Occipital lobe (tissue), 2 donors: ENCODE results near the gene UBXN6. TPM values are rescaled to one million over a fixed set of nuclear protein-coding genes. Genes with fewer than 3 reads are reported as not detected.
A peak's percentile ranks its signal among the peaks of the same experiment; 100 is the strongest.

Experiments
- DNase-seq: peaks from one replicate; lab custom pipeline; 2025; lab: John Stamatoyannopoulos, UW
- total RNA-seq: library from RNA; depleted of rRNA; stranded (reverse); fragments of >200 nt; gene quantifications from one replicate; pipeline ENCODE4 v1.2.3, GENCODE V29; 2014

UBXN6 gene, protein sequence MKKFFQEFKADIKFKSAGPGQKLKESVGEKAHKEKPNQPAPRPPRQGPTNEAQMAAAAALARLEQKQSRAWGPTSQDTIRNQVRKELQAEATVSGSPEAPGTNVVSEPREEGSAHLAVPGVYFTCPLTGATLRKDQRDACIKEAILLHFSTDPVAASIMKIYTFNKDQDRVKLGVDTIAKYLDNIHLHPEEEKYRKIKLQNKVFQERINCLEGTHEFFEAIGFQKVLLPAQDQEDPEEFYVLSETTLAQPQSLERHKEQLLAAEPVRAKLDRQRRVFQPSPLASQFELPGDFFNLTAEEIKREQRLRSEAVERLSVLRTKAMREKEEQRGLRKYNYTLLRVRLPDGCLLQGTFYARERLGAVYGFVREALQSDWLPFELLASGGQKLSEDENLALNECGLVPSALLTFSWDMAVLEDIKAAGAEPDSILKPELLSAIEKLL
- 54.7 TPM for total RNA-seq

DNA sequence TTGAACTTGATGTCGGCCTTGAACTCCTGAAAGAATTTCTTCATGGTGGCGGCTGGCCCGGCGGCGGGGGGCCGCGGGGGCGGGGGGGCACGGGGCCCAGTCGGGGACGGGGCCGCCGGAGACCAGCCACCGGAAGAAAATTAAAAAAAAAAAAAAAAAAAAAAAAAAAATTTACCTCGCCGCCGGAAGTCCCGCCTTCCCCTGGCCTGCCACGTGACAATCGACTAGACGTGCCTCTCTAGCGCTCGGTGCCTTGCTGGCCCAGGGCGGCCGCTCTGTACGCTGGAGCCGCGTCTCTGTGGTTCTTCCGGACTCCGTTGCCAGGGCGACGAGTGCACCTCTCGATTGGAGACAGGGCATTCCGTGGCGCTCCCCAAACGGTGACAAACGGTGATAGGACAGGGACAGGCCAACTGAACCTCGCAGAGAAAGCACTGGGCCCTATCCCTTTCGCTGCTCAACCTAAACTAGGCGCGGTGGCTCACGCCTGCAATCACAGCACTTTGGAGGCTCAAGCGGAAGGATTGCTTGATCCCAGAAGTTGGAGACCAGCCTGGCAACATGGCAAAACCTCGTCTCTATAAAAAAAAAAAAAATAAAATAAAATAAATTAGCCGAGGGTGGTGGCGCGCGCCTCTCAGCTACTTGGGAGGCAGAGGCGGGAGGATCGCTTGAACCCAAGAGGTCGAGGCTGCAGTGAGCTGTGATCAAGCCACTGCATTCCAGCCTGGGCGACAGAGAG, at the start of gene UBXN6:
UBXN6 (minus strand) TSS at position 141 of the 742 bp plus-strand sequence; CDS start at position 44, 97 bp downstream.
- peak; percentile 97 for DNase-seq

DNA sequence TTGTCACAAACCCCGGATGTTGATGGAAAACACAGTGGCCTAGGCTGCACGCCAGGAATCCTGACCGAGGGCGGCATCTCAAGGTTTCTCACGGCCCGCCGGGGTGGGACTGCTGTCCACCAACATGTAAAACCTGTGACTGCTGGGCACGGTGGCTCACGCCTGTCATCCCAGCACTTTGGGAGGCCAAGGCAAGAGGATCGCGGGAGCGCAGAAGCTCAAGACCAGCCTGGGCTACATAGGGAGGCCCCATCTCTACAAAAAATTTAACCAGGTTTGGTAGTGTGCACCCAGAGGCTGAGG, 49.5 kb upstream of the UBXN6 start:
- no peak for DNase-seq

DNA sequence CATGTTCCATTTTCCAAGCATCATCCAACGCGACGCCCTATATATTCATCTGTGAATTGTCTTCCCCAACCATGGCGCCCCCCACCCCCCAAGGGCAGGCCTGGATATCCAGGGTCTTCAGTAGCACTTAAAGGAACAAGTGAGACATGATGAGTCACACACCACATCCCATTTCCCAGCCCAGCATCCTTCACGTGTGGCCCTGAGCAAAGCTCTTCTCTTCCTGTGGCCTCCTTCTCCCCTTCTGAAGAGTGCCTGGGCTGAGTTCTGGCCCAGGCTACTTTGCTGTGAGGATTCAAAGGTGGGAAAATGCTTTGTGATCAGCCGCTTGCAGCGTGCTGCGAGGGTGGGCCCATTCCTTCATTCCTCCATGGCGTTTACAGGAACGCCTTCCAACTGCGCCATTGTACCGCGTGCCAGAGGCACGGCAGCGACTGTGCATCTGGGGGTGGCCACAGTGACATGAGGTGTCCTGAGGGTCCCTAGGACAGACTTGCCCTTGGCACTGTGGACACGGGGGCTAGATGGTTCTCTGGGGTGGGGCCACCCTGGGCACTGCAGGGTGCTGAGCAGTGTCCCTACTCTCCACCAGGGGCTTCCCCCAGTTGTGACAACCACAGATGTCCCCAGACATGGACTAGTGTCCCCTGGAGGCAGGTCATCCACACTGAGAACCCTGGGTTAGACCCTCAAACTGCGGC, 49.0 kb upstream of the UBXN6 start:
- no peak for DNase-seq

DNA sequence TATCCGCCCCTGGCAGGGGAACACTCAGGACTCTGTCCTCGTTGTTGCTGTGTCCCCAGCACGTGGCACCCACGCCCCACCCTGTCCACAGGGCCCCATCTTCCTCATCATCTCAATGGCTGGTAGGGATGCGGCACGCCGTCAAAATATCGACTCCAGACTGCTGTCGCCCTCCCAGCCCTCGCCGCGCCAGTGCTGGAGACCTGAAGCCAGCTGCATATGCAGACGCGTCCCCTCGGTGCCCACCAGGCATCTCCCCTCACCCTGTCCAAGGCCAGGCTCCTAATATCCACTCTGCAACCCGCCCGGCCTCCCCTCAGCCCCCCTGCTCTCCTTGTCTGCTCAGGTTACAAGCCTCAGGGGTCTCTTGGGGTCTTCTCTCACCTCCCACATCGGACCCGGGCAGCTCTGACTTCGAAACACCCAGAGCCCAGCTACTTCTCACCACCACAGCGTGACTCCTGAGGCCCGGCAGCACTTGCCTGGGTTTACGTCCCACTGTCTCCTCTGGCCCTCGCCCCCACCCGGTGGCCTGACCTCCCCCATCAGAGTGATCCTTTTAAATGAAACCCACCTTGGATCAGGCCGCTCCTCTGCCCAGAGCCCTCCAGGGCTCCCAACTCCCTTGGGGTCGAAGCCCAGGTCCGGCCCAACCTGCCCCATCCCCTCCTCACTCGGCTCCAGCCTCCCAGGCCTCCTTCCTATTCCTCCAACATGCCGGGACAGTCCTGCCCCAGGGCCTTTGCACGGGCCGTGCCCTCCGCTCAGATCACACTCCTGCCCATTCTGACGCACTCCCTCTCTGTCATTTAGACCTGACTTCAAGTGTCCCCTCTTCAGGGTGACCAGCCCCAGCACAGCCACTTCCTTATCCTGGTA, 48.2 kb upstream of the UBXN6 start:
- DNase-seq: no peak

DNA sequence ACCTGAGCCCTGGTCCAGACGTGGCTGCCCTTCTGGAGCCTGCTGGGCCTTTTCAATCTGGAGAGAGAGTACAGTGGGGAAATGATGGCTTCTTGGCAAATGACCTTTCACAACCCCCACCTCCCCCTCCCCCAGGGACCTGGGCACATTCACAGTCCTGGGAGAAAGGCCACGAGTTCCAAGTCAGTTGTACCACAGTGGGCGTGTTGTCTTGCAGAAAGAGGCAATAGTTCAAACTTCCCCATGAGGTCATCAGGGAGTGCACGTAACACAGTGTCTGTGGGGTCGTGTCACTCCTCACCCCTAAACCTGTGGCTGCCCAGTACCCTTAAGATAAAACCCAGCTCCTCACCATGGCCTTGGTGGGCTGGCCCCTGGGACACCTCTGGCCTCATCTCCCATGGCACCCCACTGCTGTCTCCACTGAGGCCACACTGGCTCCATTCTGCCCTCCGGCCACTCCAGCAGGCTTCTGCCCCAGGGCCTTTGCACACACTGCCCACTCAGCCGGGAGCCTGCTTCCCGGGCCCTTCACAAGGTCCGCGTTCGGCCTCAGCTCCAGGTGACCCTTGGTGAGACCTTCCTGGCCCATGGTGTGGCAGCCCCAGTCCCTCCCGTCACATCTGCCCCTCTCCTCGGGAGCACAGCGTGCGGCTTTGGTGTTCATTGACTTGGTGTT, 47.4 kb upstream of the UBXN6 start:
- no peak for DNase-seq

DNA sequence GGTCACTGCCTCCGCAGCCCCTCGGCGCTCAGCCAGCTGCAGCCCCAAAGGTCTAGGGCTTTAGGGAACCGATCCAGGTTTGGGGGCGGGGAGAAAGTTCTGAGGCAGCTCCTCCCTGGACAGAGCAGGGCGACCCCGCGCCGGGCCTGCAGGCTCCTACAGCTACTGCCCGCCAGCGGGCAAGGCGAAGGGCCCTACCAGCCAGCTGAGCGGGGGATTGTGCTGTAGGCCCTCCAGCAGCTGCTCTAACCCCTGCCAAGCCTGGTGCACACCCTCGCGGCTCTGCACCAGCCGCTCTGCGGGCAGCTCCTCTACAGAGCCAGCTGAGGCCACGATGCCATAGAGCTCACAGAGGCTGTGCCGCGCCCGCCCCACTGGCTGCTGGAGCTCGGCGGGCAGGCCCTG, 46.7 kb upstream of the UBXN6 start:
- DNase-seq: no peak

DNA sequence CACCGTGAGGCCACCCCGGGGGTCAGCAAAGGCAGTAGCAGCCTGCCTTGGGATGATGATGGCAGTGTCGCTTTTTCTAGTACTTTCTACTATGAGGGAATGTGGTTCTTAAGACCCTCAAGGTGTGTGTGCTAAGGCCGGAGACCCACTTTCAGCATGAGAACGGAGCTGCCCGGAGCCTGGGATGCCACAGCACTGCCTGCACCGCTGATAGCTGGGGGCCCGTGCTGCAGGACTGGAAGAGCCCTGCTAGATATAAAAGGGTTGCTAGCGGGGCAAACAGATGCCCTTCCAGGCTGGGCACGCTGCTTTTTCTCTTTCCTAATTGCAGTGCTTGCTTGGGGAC, 46.2 kb upstream of the UBXN6 start:
- DNase-seq: no peak

DNA sequence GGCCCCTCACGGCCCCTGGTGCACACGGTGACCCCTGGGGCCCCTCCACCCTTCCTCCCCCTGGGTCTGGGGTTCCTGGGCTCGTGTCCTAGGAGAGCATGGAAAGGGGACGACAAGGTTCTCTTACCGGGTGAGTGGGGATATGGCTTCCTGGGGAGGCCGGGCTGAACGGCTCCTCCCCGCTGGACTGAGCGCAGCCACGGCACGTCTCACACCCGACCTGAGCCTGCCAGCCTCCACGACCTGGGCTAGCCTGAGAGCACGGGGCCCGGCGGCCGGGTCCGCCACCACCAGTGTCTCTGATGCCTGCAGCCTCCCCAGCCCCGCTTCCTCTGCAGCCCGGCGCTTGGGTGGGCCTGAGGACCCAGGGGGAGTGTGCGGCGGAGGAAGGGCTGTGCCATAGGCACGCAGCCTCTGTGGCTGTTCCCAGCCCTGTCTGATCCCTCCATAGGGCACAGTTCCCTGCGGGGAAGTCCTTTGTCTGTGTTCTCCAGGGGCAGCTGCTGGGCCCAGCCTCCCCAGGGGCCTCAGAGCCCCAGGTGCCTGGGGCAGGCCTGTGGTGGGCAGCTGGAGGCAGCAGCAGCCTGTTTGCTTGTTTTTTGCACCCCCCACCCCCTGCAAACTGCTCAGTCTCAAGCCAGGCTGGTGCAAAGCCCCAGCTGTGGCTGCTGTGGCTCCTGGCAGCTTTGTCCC, 45.7 kb upstream of the UBXN6 start:
- no peak for DNase-seq

DNA sequence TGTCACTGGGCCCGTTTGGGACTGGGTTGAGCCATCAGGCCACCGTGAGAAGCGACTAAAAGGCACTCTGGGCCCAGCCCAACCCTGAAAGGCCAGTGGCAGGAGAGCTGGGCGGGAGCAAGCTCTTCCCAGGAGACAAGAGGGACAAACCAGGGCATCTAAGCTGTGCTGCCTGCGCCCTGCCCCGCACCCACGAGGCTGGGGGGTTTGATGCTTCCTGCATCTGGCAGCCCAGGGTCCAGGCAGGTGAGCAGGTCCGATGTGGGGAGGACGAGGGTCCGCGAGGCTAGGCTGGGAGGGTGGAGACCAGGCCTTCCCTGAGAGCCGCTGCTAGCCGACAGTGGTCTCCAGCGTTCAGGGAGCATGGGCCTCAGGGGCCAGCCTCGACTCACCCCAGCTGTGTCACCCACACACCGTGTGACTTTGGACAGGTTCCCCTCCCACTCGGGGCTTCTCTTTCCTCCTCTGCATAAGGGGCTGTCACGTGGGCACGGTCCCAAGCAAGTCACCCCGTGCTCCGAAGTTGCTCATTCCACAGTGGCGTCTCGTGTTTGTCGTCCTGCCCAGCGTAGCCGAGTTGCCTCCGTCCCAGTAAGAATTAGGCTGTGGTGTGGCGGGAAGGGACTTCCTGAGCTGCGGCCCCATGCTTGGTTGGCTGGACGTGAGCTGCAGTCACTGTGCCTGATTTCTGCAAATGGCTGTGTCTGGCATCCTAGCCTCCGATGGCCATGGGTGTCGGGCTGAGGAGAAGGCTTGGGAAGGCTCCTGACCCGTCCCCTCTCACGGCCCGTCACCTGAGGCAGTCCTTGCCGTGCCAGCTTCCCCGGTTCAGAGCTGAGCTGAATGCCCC, 44.9 kb upstream of the UBXN6 start:
- no peak for DNase-seq

DNA sequence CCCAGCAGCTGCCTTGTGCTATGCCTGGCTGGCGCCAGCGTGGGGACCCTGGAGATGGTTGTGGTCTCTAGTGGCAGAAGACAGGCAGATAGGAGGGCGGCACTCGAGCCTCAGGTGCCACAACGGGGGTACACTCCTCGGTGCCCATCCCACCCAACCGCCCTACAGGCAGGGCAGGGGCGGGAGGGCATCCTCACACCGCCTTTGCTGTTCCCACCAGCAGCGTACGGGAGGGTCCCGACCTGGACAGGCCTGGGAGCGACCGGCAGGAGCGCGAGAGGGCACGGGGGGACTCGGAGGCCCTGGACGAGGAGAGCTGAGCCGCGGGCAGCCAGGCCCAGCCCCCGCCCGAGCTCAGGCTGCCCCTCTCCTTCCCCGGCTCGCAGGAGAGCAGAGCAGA, 44.1 kb upstream of the UBXN6 start:
- no peak for DNase-seq

DNA sequence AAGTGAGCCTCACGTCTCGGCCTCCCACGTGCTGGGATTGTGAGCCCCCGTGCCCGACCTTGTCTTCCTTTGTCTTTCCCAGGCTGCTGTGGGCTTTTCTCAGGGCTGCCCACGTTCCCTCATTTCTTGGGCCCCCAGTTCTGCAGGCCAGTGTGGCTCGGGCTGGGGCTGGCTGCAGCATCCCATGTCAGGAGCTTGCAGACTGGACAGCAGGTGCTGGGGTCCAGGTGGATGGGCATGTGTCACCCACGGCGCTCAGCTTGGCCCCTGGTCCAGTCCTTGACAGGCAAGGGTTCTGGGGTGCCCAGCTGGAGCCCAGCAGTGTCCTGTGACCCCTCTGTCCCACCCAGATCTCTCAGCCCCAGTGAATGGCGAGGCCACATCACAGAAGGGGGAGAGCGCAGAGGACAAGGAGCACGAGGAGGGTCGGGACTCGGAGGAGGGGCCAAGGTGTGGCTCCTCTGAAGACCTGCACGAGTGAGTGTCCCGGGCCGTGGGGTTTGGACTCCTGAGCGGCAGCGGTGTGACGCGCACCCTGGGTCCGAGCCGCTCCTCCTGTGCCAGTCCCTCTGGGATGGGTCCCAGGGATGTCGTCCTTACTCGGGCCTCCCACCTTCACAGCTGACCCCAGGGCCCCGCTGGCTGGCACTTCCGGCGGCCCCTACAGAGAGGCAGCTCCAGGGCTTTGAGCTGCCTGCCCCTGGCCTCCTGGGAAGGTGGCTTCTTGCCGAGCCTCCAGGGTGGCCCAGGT, 43.4 kb upstream of the UBXN6 start:
- DNase-seq: no peak

DNA sequence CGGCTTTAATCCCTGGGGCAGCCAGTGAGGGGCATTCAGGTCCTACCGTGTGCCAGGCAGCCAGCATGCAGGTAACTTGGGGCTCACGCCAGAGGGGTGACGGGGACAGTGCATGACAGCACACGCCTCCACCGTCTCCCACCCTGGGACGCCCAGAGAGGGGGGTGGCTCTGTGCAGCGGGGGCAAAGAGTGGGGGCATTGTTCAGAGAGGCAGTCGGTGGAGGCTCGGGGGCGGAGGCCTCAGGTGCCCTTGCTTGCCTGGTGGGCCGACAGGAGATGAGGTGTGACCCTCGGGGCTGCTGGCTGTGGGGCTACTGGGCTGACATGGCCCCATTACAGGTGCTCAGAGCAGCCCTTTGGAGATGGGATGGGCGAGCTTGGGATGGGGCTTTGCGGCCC, 42.3 kb upstream of the UBXN6 start:
- no peak for DNase-seq

DNA sequence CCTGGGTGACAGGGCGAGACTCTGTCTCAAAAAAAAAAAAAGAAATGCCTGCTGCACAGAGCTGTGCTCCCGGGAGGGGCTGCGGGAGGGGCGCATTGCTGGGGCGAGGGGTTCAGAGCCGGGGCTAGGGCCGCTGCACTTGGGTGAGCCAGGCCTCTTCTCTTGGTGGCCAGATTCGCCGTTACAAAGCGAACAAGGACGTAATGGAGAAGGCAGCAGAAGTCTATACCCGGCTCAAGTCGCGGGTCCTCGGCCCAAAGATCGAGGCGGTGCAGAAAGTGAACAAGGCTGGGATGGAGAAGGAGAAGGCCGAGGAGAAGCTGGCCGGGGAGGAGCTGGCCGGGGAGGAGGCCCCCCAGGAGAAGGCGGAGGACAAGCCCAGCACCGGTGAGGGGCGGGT, 41.7 kb upstream of the UBXN6 start:
- DNase-seq: no peak

DNA sequence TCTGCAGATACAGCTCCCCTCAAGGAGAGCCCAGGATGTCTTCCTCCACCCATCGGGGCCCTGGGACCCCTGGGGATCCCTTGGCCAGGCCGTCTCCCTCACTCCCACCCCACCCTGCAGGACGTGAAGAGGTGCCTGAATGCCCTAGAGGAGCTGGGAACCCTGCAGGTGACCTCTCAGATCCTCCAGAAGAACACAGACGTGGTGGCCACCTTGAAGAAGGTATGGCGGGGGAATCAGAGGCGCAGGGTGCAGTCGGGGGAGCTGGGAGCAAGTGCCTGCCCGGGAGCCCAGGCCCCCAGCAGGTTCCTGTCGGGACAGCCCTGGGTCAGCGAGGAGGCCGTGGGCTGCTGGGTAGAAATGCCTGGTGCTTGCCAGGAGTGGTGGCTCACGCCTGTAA, 41.1 kb upstream of the UBXN6 start:
- no peak for DNase-seq

DNA sequence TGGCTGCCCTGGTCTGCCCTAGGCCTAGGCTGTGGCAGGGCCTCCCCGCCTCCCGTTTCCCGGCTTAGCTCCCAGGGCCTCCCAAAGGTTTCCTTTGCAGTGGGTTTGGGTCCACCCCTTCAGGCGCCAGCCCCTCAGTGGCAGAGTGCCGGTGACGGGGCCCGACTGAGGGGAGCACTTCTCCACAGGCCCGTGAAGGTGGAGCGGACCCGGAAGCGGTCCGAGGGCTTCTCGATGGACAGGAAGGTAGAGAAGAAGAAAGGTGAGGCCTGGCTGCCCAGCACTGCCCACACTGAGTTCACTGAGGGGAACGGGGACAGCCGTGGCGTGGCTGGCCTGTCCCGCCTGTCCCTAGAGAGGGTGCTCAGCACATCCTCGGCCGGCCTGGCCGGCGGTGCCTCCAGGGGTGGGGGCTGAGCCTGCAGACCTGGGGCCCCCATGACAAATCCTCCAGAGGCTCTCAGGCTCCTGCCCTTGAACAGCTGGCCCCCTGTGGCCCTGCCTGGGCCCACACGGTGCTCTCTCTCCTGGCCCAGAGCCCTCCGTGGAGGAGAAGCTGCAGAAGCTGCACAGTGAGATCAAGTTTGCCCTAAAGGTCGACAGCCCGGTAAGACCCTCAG, 40.3 kb upstream of the UBXN6 start:
- DNase-seq: no peak

DNA sequence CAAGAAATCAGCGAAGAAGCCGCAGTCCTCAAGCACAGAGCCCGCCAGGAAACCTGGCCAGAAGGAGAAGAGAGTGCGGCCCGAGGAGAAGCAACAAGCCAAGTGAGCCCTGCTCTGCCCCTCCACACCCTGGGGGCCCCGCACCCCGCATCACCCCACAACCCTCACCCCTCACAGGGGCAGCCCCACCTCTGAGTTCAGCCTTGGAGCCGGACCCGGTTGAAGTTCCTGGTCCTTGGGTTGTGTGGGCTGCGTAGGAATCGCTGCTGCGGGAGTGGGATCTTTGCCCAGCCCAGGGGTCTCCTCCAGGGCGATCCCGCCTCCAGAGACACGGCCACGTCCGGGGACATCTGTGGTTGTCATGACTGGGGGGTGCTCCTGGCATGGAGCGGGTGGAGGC, 38.7 kb upstream of the UBXN6 start:
- DNase-seq: no peak

DNA sequence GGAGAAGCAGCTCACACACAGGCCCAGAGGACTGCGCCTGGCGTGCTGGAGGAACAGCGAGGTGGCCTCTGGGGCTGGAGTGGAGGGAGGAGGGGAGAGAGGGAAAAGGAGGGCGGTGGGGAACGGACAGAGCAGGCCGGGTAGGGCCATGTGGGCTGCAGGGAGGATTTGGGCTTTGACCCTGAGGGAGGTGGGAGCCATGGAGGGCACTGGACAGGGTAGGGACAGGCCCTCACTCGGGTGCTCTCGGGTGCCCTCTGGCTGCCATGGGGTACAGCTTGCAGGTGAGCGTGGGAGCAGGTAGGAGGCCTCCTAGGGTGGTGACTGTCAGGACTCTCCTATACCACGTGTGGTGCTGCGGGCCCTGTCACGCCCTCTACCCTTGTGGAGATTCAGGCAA, 37.9 kb upstream of the UBXN6 start:
- no peak for DNase-seq

DNA sequence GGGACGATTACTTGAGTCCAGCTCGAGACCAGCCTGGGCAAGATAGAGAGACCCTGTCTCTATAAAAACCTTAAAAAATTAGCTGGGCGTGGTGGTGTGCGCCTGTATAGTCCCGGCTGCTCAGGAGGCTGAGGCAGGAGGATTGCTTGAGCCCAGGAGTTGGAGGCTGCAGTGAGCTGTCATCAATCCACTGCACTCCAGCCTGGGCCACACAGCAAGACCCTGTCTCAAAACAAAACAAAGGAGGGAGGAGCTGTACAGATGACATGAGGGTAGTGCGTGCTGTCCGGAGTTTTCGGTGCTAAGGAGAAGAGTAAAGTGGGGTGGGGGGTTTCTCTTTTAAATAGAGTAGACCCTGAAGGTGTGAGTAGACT, 37.1 kb upstream of the UBXN6 start:
- DNase-seq: no peak
